ENCODE data around the gene ULK1. TPM values are rescaled to one million over a fixed set of nuclear protein-coding genes. Genes with fewer than 3 reads are reported as not detected.

Gene ULK1
- total and polyA plus RNA-seq, 12 donors: 2.9 to 123 (median 29.9) TPM

- H3K9me3 ChIP-seq (replicated peaks in 1 of 3): no peaks in the 10 kb centered on the region
- no peak for DNase-seq
Measured at GRCh38 chr12:131864469-131864868, 30.0 kb upstream of the ULK1 start.

GRCh38 chr12:131865180-131865875, 29.1 kb upstream of the ULK1 start:
- no peak for TF ChIP-seq CTCF (IDR thresholded peaks at IDR 0.05)
- TF ChIP-seq POLR2A (IDR thresholded peaks at IDR 0.05): no peak
- H3K4me3 ChIP-seq: no peak overlapping the region
- no peak for DNase-seq
- intact Hi-C loops (cut with DNase I): no loop called here
- H3K27me3 ChIP-seq: no peaks in the 10 kb centered on the region
- 78 to 86% (median 80%) methylated on average over 20 of the region's 20 CpGs for WGBS, 4 donors
- no peak overlapping the region for H3K27ac ChIP-seq
- H3K9me3 ChIP-seq (replicated peaks in 1 of 3): no peaks in the 10 kb centered on the region
- H3K4me1 ChIP-seq (replicated peaks in 1 of 2): no peaks in the 10 kb centered on the region
- no peaks in the 10 kb centered on the region for H3K36me3 ChIP-seq (replicated peaks in 1 of 2)

More at GRCh38 chr12:131864469-131864868, 30.0 kb upstream of the ULK1 start:
- Histone ChIP-seq H3K4me3 (no peak overlapping the region), H3K27ac (no peak overlapping the region), H3K36me3 (replicated peaks in 1 of 2) (no peaks in the 10 kb centered on the region), H3K27me3 (no peaks in the 10 kb centered on the region), H3K4me1 (replicated peaks in 1 of 2) (no peaks in the 10 kb centered on the region)
- intact Hi-C loops (cut with DNase I): no loop called here
- 86 to 94% (median 91%) methylated on average over 8 of the region's 8 CpGs for WGBS, 4 donors
- TF ChIP-seq POLR2A (IDR thresholded peaks at IDR 0.05): no peak
- no peak for TF ChIP-seq CTCF (IDR thresholded peaks at IDR 0.05)

- no peaks in the 10 kb centered on the region for H3K27me3 ChIP-seq
- no peak for DNase-seq
- TF ChIP-seq CTCF (IDR thresholded peaks at IDR 0.05) (no peak), POLR2A (IDR thresholded peaks at IDR 0.05) (no peak)
- 79 to 85% (median 85%) methylated on average over 10 of the region's 10 CpGs for WGBS, 4 donors
- no peak overlapping the region for H3K27ac ChIP-seq
- H3K36me3 ChIP-seq (replicated peaks in 1 of 2): no peaks in the 10 kb centered on the region
- intact Hi-C loops (cut with DNase I): no loop called here
- H3K4me3 ChIP-seq: no peak overlapping the region
- H3K4me1 ChIP-seq (replicated peaks in 1 of 2): no peaks in the 10 kb centered on the region
- no peaks in the 10 kb centered on the region for H3K9me3 ChIP-seq (replicated peaks in 1 of 3)
Measured at GRCh38 chr12:131867471-131867870, 27.0 kb upstream of the ULK1 start.

- H3K4me1 ChIP-seq (replicated peaks in 1 of 2): no peaks in the 10 kb centered on the region
- 81 to 88% (median 85%) methylated on average over 5 to 28 of the region's 28 CpGs for WGBS, 4 donors
- no peak overlapping the region for H3K27ac ChIP-seq
- DNase-seq: no peak
- TF ChIP-seq CTCF (IDR thresholded peaks at IDR 0.05): no peak
- no peak for TF ChIP-seq POLR2A (IDR thresholded peaks at IDR 0.05)
- no peaks in the 10 kb centered on the region for H3K27me3 ChIP-seq
- H3K4me3 ChIP-seq: no peak overlapping the region
- H3K36me3 ChIP-seq (replicated peaks in 1 of 2): no peaks in the 10 kb centered on the region
- intact Hi-C loops (cut with DNase I): no loop called here
- H3K9me3 ChIP-seq (replicated peaks in 1 of 3): no peaks in the 10 kb centered on the region
Measured at GRCh38 chr12:131867891-131868675, 26.3 kb upstream of the ULK1 start.

Data from adrenal gland (tissue), 12 donors.